GM19351 (cell line): ENCODE measurements around the gene PTPMT1.
A peak's percentile ranks its signal among the peaks of the same experiment; 100 is the strongest.

Experiments
- ATAC-seq: cut with Tn5 transposase; IDR thresholded peaks from one replicate; pipeline ENCODE4 v1.9.1; 2021; ENCODE audit warnings: mild to moderate bottlenecking, moderate library complexity; ENCODE audit not compliant: unreplicated experiment

Gene PTPMT1

DNA sequence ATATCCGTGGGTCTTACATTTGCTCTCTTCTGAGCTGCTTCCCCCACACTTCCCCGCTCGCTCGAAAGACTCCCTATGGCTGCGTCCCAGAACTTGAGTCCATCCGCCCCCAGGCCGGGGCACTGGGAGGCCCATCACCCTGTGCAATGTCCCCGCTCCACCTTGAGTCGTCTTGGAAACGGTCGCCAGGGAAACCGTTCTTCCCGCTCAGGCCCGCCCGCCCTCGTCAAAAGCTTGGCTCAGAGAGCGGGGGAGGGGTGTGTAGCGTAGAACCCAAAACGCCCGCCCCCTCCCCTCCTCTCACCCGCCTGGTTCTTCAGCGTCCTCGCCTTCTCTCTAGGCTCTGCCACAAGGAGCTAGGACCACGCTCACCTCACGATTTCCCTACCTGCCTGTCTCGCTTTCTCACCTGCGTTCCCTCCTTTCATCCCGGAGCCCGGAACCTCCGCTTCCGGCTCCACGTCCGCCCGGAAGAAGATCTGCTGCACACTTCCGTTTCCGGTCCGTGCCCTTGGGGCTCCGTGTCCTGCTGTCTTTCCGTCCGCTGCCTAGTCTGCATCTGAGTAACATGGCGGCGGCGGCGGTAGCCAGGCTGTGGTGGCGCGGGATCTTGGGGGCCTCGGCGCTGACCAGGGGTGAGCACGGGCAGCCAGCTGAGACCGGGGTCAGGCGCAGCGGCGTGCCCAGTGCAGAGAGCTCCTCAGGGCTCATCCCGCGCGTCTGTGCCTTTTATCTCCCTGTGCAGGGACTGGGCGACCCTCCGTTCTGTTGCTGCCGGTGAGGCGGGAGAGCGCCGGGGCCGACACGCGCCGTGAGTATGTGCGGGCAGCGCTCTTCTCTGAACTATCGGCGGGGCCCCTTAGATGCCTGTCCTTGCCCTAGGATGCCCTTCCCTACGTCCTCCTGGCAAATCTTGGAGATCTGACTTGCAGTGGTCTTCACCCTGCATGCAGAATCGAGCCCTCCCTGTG is 13.4 kb downstream of the PTPMT1 start, which contains the start of the genes KBTBD4 and NDUFS3:
Gene KBTBD4 (minus strand): TSS at position 447 of the 971 bp plus-strand sequence. CDS start 19 bp downstream, at position 428.
Gene NDUFS3 (plus strand): TSS at position 551 of the 971 bp plus-strand sequence. CDS start 18 bp downstream, at position 569.
- peak; percentile 94 for ATAC-seq

DNA sequence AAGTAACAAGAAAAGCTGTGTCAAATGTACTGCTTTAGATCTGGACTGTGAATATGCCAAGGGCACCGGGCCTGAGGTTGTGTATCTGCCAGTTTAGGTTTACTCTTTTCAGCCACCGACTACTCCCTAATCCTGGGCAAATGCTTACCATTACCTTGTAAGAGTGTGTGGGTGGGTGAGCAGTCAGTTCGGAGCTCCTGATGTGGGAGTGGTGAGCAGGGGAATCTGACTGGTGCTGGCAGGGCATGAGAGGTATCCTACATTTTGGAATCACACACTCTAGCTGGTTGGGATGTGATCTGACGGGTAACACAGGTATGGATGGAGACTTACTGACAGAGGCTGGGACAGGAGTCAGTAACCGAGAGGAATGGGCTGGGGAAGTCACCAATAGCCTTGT is 18.4 kb downstream of the PTPMT1 start:
- ATAC-seq: no peak

DNA sequence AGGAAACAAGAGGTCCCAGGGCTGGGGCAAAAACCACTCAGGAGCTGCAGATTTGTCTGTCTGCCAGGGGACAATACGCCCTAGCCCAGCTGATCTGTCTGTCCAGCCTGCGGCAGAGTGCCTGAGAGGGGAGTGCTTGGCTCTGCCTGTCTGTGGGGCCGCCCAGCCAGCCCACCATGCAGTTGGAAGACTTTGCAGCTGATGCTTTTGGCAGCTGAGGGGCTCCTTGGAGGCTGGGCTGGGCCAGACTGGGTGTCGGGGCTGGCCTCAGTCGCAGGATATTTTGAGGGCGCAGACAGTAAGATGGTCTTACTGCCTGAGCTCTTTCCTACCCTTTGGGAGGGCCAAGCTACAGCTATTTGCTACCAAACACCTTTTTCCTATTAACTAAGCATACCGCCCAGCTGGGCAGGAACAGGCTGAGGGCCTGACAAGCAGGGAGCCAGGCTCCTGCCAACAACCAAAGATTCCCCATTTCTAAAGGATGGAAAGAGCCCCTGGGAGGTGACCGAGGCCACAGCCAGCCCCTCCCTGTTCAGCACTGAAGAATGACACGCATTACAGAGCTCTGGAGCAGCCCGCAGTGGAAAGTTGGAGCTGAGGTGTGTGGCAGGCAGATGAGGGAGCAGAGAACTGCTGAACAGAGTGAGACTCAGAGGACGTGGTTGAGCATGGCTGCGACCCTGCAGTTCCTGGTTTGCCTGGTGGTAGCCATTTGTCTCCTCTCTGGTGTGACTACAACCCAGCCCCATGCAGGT is 20.9 kb downstream of the PTPMT1 start, which contains the start of gene FAM180B:
Gene FAM180B (plus strand): TSS at position 581 of the 758 bp plus-strand sequence. CDS start 91 bp downstream, at position 672.
- ATAC-seq: no peak

DNA sequence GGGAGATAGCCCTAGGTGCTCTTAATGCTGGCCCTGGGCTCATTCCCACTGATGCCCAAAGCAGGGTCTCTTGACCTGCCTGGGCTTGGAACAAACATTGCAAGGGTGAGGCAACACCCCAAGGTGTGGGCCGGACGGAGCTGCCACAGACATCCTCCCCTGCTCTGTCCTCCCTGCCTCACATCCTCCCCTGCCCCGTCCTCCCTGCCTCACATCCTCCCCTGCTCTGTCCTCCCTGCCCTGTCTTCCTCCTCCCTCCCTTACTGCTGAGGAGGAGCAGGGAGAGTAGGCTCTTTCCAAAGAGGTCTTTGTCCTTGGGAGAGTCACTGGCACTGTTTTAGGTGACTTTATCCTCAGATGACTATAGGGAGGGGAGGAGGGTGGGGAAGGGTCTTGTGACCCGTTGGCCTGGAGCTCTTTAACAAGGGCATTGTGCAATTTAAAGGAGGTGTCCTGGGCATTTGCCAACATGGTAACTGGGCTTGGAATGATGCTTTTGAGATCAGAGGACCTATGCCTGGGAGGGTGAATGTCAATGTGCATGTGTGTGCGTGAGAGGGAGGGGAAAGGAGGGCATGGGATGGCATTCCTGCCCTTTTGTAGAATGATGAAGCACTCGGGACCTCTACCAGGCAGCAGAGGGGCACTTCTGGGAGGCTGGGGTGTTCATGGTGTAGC is 21.8 kb downstream of the PTPMT1 start:
- no peak for ATAC-seq

DNA sequence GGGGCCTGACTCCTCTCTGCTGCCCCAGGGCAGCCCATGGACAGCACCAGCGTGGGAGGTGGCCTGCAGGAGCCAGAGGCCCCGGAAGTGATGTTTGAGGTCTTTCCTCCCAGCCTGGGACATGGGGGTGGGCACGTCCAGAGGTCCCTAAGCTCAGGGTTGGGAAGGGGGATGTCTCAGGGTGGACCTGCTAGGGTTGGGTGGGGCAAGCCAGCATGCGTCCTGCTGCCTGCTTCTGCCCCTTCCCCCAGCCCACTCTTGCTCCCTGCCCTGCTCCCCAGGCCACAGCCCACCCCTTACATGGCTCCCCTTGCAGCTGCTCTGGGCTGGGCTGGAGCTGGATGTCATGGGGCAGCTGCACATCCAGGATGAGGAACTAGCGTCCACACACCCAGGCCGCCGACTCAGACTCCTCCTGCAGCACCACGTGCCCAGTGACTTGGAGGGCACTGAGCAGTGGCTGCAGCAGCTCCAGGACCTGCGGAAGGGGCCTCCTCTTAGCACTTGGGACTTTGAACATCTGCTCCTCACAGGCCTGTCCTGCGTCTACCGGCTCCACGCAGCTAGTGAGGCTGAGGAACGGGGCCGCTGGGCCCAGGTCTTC is 22.4 kb downstream of the PTPMT1 start:
- ATAC-seq: no peak

DNA sequence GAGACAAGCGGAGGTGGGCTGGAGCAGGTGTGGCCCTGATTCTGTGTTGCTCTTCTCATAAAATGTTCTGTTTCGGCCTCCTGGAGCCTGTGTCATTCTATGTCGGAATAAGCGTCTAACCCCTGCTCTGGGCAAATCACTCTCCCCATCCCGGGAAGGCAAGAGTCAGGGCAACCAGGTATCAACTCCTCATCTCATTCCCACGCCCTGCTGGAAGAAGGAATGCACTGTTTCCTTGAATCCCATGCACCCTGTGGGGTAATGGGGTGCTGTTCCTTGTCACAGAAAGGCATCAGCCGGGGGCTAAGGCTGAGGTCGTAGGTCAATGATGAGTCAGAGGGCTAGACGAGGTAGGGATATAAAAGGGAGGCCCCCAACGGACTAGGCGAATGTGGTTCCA is 23.7 kb downstream of the PTPMT1 start:
- no peak for ATAC-seq

DNA sequence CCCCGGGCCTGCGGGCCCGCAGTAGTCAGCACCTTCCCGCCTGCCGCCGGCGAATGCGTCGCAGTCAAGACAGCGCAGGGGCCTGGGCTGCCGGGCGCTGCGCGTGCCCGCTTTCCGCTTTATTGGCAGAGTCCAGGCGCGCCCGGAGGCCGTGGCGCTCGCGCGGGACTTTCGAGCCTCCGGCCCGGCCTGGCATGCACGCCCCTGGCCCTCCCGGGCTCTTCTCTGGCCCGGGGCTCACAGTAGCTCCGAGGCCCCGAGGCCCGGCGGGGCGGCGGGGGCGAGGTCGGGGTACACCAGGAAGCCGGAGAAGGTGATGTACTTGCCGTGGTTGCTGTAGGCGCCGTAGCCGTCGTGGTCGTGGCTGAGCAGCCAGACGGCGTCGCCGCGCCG is 24.2 kb downstream of the PTPMT1 start:
- ATAC-seq: no peak

DNA sequence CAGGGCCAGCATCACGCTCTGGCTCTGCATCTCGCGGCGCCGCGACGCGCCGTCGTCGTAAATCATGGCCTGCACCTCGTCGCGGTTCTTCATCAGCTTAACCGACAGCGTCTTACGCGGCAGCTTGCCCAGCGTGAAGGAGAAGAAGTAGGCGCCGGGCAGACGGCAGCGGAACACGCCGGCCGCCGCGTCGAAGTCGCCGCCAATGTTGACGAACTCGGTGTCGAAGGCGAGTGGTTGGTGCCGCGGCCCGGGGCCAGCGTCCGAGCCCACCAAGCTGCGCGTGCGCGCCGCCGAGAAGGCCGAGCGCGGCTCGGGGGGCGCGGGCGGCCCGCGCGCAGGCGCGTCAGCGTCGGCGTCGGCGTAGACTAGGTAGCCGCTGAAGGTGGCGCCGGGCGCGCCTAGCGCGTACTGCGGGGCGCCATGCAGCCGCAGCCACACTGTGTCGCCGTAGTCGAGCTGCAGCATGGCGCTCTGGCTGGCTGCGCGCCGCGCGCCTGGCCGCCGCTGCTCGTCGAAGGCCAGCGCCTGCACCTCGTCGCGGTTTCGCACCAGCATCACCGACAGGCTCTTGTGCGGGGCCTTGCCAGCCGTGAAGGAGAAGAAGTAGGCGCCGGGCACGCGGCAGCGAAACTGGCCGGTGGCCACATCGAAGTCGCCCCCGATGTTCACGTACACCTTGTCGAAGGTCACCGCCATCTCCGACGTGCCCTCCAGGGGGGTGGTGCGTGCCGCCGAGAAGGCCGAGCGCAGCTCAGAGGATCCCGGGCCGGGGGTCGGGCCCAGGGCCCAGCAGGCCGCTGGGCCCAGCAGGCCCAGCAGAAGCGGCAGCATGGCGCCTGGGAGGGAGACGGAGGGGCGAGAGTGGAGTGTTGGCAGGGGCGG is 24.8 kb downstream of the PTPMT1 start:
- no peak for ATAC-seq

DNA sequence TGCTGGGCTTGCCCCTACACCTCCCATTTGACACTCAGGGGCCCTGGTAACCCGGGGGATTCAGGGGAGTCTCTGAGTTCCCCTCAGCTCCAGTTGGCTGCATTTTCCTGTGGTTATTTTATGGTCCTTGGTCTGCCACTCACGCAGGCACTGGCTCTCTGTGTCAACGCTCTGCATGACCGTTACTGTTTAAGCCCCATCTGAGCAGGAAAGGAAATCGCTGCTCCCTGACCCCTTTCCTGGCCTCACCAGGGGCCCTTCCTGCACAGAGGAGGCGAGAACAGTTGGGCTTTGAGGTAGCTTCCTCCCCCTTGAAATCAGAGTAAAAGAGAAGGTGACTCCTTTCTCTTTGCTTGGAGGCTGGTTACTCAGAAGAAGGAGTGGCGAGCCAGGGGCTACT is 26.4 kb downstream of the PTPMT1 start:
- ATAC-seq: no peak

DNA sequence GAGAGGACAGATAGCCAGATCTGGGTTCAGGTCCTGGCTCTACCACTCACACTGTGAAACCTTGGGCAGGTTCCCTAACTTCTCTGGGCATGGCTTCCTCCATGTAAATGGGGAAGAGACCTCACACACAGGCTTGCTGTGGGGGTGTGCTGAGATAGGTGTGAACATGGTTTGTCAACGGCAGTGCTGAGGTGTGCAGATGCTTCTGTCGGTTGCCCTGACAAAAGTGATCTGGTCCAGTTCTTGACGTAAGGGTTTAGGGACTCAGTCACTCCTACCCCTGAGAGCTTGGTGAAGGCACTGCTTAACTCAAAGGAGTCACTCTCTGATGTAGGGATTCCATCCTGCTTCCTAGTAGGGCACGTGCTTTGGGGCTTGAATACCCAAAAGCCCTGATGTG is 26.9 kb downstream of the PTPMT1 start:
- ATAC-seq: no peak

DNA sequence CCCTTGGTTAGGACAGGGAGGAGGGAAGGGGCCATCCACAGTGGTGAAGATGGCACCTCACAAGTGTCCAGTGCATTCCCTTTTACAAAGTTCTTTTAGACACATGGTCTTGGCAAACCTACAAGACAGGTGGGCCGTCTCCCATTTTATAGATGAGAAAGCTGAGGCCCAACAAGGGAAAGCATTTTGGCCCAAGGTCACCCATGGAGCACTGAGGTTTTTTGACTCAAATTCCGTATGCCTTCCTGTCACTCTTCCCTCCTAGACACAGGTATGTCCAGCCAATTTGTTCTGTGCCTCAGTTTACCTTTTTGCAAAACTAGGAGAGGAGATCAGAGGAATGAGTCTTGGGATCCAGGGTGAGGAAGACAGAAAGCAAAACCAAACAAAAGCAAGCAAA is 27.6 kb downstream of the PTPMT1 start:
- no peak for ATAC-seq

DNA sequence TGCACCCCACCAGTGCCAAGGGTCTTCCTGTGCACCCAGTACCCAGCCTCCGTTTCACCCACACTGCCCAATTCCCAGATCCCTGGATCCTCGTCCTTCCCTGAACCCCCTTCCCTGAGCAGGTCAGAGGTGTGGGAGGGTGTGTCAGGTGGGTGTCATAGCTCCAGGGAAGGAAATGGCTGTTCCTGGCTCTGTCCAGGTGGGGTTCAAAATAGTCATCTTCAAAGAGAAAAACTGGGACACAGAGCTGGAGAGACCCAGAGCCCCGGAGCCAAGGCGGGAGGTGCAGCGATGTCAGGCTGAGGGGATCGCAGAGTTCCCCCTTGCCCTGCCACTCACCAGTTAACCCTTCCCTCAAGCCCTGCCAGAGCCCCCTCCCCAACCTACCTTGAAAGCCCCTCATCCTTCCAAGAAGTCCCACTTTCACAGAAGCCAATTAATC is 28.1 kb downstream of the PTPMT1 start:
- ATAC-seq: no peak

DNA sequence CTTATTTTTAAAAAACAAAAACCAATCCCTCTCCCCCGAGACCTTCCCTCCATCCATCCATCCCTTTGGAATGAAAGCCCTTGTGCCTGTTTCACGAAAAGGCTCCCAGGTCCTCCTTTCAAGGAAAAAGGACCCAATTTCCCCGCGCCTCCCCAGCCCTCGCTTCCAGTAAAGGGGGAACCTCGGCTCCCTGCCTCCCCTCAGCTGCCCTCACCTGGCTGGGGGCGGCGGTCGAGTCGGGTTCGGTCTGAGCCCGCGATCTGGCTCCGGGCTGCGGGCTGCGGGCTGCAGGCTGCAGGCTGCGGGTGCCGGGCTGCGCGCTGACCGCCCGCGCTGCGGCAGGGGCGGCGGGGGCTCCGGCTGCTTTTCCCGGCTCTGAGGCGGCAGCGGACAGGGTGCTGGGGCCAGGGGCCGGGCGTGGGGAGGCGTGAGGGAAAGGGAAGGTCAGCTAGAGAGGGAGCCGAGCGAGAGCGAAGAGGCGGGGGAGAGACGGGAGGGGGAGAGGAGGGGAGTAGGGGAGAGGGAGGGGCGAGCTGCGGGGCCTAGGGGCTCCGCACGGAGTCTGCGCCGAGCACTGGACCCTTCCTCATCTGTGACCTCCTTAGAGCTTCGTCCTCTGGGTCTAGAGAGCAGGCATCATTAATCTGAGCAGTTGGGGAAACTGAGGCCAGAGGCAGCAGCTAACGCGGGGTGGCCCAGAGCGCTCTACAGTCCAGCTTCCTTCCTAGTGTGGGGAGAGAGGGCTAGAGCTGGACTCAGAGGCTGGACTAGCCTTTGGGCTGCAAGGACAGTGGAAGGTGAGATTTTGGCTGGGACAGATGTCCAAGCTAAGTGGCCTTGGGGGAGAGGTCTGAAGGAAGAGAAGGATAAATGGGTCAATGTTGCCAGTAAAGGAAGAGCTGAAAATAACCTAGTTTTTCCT is 28.8 kb downstream of the PTPMT1 start, which contains the start of gene C1QTNF4:
Gene C1QTNF4 (minus strand): TSS at position 478 of the 922 bp plus-strand sequence. CDS start 3,601 bp downstream, outside the sequence.
- no peak for ATAC-seq

DNA sequence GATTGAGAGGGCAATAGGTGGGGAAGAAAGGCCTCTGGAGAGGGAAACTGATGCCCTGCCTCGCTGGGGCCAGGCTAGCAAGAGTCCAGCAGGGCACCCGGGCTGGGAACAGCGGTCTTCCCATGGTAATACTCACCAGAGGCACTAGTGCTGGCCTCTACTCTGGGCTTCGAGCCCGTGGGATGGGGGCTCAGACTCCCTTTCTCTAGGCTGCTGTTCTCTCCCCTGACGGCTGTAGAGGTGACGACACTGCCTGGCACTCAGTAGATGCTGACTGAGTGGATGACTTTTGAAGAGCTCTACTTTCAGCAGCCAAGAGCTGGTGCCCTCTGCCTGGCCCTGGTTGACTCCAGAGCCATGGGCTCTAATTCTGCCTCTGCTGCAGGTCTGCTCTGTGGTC is 29.6 kb downstream of the PTPMT1 start:
- no peak for ATAC-seq

DNA sequence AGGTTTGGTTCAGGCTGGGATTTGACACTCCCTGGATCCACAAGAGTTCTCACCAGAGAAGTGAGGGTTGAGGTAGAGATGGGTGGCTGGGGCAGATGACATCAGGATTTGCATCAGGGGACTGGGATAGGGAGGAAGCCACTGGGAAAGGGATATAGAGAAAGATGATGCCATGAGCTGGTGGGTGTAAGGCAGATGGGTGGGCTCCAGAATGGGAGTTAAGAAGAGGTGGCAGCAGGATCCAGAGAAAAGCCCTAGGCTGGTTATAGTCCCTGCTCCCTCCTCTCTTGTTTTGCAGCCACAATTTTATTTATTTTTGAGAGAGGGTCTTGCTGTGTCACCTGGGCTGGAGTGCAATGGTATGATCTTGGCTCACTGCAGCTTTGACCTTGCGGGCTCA is 30.6 kb downstream of the PTPMT1 start:
- ATAC-seq: no peak

DNA sequence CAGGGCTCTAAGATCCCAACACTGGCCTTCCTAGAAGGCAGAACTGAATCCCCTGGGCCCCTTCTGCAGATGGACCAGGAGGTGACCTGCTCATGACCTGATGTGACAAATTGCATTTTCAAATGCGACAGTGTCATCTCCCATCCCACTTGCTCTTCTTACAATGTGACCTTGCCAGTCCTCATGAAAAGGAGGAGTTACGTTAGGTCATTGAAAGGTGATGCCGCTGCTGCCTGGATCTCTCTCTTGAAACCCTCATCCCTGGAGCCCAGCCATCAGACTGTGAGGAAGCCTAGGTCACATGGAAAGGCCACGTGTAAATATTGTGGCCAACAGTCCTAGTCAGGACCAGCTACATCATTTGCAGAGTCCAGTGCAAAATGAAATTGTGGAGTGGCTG is 34.5 kb downstream of the PTPMT1 start:
- ATAC-seq: no peak

DNA sequence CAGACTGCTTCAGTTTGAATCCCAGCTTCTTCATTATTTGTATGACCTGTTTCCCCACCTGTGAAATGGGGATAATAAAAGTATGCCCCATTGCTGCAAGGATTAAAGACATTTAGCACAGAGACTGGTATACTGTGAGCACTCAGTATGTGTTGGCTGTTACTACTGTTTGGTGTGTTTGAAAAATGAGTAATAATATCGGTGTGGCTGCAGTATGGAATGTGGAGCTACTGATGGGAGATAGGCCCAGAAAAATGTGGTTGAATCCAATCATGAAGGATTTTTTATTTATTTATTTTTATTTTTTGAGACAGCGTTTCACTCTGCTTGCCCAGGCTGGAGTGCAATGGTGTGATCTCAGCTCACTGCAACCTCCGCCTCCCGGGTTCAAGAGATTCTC is 37.9 kb downstream of the PTPMT1 start:
- ATAC-seq: no peak

DNA sequence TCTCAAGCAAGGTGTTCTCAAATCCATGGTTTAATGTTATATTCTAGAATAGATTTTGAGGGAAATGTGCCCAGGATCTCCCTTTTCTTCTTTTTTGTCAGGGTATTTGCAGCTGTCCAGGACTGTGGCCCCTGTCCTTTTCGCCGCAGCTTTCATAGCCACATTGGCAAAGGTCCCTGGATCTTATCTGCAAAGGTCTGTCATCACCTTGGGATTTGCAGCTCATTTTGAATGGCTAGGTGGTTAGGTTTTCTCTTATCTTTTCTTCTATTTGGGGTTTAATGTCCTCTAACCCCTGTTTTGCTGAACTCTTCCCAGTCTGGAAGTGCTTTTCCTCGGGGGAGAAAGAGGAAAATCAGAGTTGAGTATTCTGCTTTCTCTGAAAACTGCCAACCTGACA is 40.5 kb downstream of the PTPMT1 start:
- ATAC-seq: no peak
